Ascending aorta (tissue), 2 donors: Measurements from ENCODE around the gene ARID1B. TPM values are rescaled to one million over a fixed set of nuclear protein-coding genes. Genes with fewer than 3 reads are reported as not detected.
A peak's percentile ranks its signal among the peaks of the same experiment; 100 is the strongest.
"Not testable (repeated sequence)": the region's sequence is repeated elsewhere in the genome, so short reads cannot be mapped to it uniquely, and the experiment has no call there.

Experiments used
- DNase-seq, 2 donors: peaks; one replicate each; pipeline ENCODE4 v3.0.0-alpha.2; 2019; ENCODE audit warnings: low spot score in 2 of 2
- H3K27ac ChIP-seq, 2 donors: fragments of 200-600 bp; sonication (generic); one replicate each; pipeline ENCODE4 v1.5.1; 2016 to 2017; ENCODE audit warnings: mild to moderate bottlenecking in 1 of 2
- H3K27me3 ChIP-seq: fragments of 200-600 bp; sonication (generic); one replicate; pipeline ENCODE4 v1.5.1; 2017
- H3K36me3 ChIP-seq, 2 donors: fragments of 200-600 bp; sonication (generic); one replicate each; pipeline ENCODE4 v1.5.1; 2016
- H3K4me1 ChIP-seq, 2 donors: fragments of 200-600 bp; sonication (generic); one replicate each; pipeline ENCODE4 v1.5.1; 2016 to 2017; ENCODE audit warnings: mild to moderate bottlenecking in 1 of 2
- H3K4me3 ChIP-seq, 2 donors: fragments of 200-600 bp; sonication (generic); one replicate each; pipeline ENCODE4 v1.5.1; 2016 to 2017; ENCODE audit warnings: mild to moderate bottlenecking in 1 of 2
- H3K9me3 ChIP-seq, 2 donors: fragments of 200-600 bp; sonication (generic); one replicate each; pipeline ENCODE4 v1.5.1; 2016
- CTCF ChIP-seq, 3 experiments: fragments of 200-600 bp in 2 of 3; fragments of 450-650 bp in 1 of 3; sonication (generic) in 2 of 3; IDR thresholded peaks; one replicate each; pipeline ENCODE4 v1.5.1; 2016 to 2019; ENCODE audit warnings: antibody characterized with exemption in 3 of 3, mild to moderate bottlenecking in 1 of 3, moderate library complexity in 1 of 3
- intact Hi-C: fragments of 100-400 bp; cut with DNase I; formaldehyde crosslinking; loops from one replicate; pipeline ENCODE4 v1.15.1; 2023
- total RNA-seq: library from RNA; depleted of rRNA; stranded (reverse); fragments of >200 nt; gene quantifications from one replicate; pipeline ENCODE4 v1.1.0, GENCODE V29; 2016

Gene ARID1B
- total RNA-seq, 1 donor from 2014 or later = 97.9 TPM

- intact Hi-C loops = loop anchor here (2.0 to 5.0 kb wide), 3 partner anchors 41 to 361 kb away; no protein-coding TSS in a partner anchor
- H3K9me3 ChIP-seq = no peaks in the 10 kb centered on the region
- H3K27ac ChIP-seq = peak overlapping the region; percentile 67 to 78
- H3K27me3 ChIP-seq = no peaks in the 10 kb centered on the region
- peak overlapping the region; percentile 4 to 36 for H3K4me3 ChIP-seq
- DNase-seq = peak in 1 of 2 donors; percentile 86
- TF ChIP-seq CTCF (IDR thresholded peaks at IDR 0.05) = no peak
- H3K36me3 ChIP-seq = peaks cover 0 to 10% of the 10 kb centered on the region in 2 donors
- H3K4me1 ChIP-seq = peaks cover 13 to 38% of the 10 kb centered on the region in 2 donors
Observed at GRCh38 chr6:157143171-157143889, 366.2 kb downstream of the ARID1B start.

- Histone ChIP-seq H3K27me3 (no peaks in the 10 kb centered on the region), H3K9me3 (no peaks in the 10 kb centered on the region), H3K4me3 (peak overlapping the region; percentile 1 to 36), H3K4me1 (peaks cover 20 to 42% of the 10 kb centered on the region in 2 donors), H3K36me3 (peaks cover 0 to 10% of the 10 kb centered on the region in 2 donors), H3K27ac (peak overlapping the region; percentile 67 to 78)
- intact Hi-C loops = loop anchor here (2.0 to 5.0 kb wide), 3 partner anchors 41 to 362 kb away; no protein-coding TSS in a partner anchor
- no peak for DNase-seq
- no peak for TF ChIP-seq CTCF (IDR thresholded peaks at IDR 0.05)
Observed at GRCh38 chr6:157143890-157144798, 367.0 kb downstream of the ARID1B start.

- H3K36me3 ChIP-seq = peaks cover 0 to 10% of the 10 kb centered on the region in 2 donors
- intact Hi-C loops = loop anchor here (5.0 kb wide), 3 partner anchors 77 to 363 kb away; no protein-coding TSS in a partner anchor
- no peak for TF ChIP-seq CTCF (IDR thresholded peaks at IDR 0.05)
- peaks cover 20 to 51% of the 10 kb centered on the region in 2 donors for H3K4me1 ChIP-seq
- H3K9me3 ChIP-seq = no peaks in the 10 kb centered on the region
- H3K27ac ChIP-seq = peak overlapping the region; percentile 67 to 78
- no peaks in the 10 kb centered on the region for H3K27me3 ChIP-seq
- H3K4me3 ChIP-seq = peak overlapping the region; percentile 1 to 36
- no peak for DNase-seq
Observed at GRCh38 chr6:157144859-157145568, 367.8 kb downstream of the ARID1B start.

- Histone ChIP-seq H3K27ac (peak overlapping the region; percentile 67 to 78), H3K9me3 (no peaks in the 10 kb centered on the region), H3K4me1 (peaks cover 20 to 51% of the 10 kb centered on the region in 2 donors), H3K36me3 (peaks cover 0 to 4% of the 10 kb centered on the region in 2 donors), H3K27me3 (no peaks in the 10 kb centered on the region), H3K4me3 (peak overlapping the region in 1 of 2 donors; percentile 36)
- peak in 1 of 2 donors; percentile 72 for DNase-seq
- TF ChIP-seq CTCF (IDR thresholded peaks at IDR 0.05) = no peak
- intact Hi-C loops = loop anchor here (5.0 kb wide), 1 partner anchor 77 kb away; no protein-coding TSS in a partner anchor
Observed at GRCh38 chr6:157145656-157146285, 368.6 kb downstream of the ARID1B start.

- not testable (repeated sequence) for H3K36me3 ChIP-seq, H3K27me3 ChIP-seq, H3K9me3 ChIP-seq, H3K4me3 ChIP-seq, DNase-seq
- H3K4me1 ChIP-seq = peaks cover 20 to 56% of the 10 kb centered on the region in 2 donors
- intact Hi-C loops = loop anchor here (2.0 to 5.0 kb wide), 2 partner anchors 75 to 461 kb away; no protein-coding TSS in a partner anchor
- peak overlapping the region; percentile 87 to 88 for H3K27ac ChIP-seq
Observed at GRCh38 chr6:157147054-157148026, 370.2 kb downstream of the ARID1B start.
